IPS-18c (cell line): ENCODE data around the gene ZMIZ1.

ENCODE experiments used
- H3K4me3 ChIP-seq: 2 replicates; pipeline ENCODE4 v1.7.0; 2013; ENCODE audit warnings: low read depth, mild to moderate bottlenecking, low read length, moderate library complexity; ENCODE audit not compliant: insufficient read depth
- H3K9me3 ChIP-seq: one replicate; pipeline ENCODE4 v1.6.1; 2013; ENCODE audit warnings: mild to moderate bottlenecking, low read length, moderate library complexity; ENCODE audit not compliant: control insufficient read depth, insufficient read depth

The ZMIZ1 gene

DNA sequence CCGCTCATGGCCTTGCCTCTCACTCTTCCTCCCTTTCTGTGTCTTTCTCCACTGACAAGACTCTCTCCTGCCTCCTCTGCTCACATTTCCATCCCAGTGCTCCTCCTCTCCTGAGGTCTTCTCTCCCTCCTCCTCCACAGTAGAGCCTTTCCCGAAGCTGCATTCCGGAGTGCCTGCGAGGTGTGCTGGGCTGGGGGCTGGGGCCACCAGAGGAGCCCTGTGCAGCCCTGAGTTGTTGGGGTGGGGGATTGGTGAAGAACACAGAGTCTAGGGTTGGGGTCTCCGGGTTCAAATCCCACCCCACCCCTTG lies 76.4 kb downstream of the ZMIZ1 start:
- no peak overlapping the region for H3K4me3 ChIP-seq
- no peaks in the 10 kb centered on the region for H3K9me3 ChIP-seq

DNA sequence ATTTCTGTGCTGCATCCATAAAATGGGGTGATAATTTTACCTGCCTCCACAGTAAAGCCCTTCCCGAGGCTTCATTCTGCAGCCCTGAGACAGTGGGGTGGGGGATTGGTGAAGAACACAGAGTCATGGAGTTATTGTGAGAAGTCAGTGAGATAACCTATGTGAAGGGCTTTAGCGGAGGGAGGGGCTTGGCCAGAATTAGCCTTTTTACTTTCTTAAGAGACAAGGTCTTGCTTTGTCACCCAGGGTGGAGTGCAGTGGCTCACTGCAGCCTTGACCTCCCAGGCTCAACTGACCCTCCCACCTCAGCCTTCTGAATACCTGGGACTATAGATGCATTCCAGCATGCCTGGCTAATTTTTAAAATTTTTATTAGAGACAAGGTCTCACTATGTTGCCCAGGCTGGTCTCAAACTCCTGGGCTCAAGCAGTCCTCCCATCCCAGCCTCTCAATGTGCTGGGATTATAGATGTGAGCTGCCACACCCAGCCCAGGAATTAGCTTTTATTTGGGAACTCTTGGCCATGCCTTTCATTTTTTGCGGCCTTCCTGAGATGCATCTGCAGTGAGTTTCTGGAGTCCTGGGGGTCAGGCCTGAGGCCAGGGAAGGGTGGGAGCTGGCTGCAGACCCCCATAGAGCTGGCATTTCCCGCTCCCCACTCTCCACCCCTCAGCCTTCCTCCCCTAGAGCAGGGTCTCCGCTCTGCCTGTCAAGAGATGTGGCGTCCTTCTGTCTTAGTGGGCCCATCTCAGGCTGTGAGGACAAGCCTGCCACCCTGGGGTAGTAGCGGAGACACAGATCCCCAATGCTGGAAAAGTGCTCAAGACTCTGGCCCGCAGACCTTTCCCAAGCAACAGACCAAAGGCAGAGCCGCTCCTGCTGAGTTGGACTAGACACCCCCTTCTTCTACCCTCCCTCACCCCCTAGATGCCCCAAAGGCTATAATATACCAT lies 77.0 kb downstream of the ZMIZ1 start:
- Histone ChIP-seq H3K9me3 (no peaks in the 10 kb centered on the region), H3K4me3 (no peak overlapping the region)

DNA sequence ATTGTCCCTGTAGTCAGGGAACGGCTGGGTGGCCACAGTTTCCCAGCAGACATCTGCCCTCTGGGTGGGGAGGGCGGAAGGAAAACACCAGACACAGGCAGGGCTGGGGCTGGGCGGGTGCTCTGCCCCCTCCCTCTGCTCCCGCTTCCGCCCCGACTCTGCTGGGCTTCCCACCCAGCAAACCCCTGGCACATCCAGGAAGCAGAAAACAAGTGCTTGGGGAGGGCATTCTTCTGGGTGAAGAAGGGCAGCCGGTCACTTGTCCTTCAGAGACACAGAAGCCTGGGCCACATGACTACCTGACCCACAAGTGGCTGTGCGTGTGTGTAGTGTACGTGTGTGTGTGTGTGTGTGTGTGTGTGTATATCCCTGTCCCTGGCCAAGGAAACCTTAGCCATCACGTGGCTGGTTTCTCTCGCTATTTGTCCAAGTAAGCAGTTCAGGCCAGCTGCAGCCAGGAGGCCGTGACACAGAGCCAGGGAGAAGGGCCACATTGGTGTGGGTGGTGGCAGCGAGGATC lies 77.9 kb downstream of the ZMIZ1 start:
- no peak overlapping the region for H3K4me3 ChIP-seq
- H3K9me3 ChIP-seq, result no peaks in the 10 kb centered on the region

DNA sequence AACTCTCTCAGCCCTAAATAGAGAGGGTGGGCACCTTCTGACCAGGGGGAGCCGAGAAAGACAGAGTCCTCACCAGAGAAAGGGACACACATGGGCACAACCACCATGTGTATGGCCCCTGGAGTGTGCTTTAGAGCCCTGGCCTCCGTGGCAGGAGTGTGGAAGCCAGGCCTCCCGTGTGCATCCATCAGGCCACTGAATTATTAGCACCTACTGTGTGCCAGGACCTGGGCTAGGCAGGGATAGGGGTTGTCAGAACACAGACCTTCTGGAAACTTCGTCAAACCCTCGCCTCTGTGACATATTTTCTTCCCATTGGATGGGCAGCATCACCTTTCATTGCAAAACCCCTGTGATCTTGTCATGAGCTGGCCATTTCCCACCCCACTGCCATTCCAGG lies 78.5 kb downstream of the ZMIZ1 start:
- H3K9me3 ChIP-seq, result no peaks in the 10 kb centered on the region
- H3K4me3 ChIP-seq, result no peak overlapping the region

DNA sequence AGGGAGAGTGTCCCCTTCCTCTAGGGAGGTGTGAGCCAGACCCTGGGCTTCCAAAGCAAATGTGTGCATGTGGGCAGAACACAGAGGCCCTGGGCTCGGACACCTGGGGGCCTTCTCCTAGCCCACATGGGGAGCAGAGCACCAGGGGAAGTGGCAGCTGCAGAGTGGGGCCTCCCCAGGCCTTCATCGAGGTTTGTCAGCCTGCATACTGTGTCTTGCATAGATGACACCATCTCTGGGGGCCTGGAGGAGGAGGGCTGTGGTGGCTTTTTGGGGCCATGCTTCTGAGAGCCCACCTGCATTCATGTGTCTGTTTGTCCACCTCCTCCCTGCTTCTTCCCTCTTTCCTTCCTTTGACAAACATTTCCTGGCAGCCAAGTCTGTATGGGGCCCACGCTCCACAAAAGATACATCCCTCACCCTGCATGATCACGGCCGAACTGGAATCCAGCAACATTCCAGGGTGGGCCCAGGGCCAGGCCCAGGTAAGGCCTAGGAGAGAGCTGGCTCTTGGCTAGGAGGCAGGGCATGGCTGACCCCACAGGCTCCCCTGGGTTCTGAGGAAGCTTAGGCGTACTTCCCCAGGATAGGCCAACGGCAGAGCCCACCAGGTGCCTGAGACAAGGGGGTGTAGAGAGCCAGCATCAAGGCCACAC lies 79.2 kb downstream of the ZMIZ1 start:
- H3K4me3 ChIP-seq, result no peak overlapping the region
- no peaks in the 10 kb centered on the region for H3K9me3 ChIP-seq

DNA sequence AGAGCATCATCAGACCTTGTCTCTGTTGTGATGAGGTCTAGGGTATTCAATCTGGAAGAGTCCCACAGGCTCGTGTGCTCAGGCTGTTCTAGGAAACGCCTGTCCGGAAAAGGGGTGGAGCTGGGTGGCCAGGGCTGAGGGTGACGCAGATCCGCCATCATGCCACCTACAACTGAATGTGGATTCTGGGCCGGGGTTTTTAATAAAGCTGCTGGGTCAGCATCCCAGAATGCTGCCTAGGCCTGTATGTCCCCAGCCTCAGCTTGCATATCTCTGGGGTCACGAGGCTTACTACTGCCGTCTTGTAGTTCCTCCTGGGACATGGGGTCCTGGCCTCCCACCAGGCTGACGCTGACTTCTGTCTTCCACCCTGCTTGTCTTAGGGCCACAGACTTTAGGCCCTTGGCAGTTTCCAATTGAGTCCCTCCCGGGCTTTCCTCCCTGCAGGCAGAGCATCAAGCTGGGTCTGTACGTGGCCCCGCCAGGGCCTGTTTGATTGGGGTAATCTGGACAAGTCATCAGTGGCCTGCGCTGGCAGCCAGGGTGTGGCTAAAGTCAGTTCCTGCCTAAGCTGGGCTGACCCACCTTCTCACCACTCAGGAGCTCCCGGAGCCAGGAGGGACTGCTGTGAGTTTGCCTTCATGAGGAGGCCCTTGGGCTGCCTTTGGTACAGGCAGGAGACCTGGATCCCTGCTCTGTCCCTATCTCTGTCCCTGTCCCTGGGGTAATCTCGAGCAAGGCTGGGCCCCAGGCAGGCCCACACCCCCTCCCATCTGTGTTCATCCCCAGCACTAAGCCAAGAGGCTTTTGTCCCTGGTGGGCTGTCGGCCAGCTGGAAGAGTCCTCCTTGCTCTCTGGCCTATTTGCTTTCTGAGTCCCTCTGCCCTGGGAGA lies 79.9 kb downstream of the ZMIZ1 start:
- Histone ChIP-seq H3K4me3 (no peak overlapping the region), H3K9me3 (no peaks in the 10 kb centered on the region)

DNA sequence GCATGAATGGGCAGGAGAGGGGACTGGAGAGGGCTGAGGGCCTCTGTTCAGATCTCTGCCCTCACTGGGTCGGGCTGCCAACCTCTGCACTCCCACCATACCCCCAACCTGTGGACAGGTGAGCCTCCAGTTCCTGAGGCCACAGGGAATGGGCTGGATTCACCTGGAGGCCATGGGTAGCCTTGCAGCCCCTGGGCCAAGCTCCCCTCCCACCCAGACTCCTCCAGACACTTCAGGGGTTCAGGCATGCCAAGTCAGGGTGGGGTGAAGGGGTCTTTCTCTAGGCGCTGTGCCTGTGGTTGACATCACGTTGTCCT lies 80.5 kb downstream of the ZMIZ1 start:
- Histone ChIP-seq H3K4me3 (no peak overlapping the region), H3K9me3 (no peaks in the 10 kb centered on the region)

DNA sequence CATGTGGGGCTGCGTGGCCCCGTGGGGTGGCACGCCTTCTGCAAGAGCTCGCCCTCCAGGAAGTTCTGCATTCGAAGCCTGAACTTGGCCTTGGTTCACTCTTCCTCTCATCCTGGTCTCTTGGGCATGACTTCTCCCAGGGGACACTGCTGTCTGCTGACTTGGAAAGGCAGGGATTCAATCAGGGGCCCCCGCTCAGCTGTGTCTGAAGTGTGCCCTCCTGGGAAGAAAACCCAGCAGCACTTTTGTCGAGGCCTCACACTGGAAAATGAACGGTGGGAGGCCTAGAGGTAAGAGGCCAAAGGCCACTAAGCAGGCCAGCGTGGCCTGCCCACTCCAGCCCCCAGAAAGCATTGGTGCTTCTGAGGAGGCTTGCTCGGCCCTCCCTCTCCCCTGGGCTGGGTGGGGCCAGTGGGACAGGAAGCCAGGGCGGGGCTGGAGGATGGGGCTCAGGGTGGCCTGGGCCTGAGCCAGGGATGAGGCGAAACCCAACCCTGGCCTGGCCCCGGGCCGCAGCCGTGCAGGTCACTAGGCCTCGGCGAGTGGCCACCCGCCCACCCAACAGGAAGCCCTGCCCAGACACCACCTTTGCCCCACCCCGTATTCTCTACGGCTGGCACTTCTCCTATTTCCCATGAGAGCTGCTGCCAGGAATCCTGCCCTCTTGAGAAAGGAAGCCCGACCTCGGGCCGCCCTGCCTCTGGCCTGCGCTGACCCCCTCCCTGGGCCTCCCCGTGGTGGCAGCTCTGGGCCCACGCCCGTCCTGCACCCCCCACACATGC lies 81.1 kb downstream of the ZMIZ1 start:
- H3K4me3 ChIP-seq, result no peak overlapping the region

DNA sequence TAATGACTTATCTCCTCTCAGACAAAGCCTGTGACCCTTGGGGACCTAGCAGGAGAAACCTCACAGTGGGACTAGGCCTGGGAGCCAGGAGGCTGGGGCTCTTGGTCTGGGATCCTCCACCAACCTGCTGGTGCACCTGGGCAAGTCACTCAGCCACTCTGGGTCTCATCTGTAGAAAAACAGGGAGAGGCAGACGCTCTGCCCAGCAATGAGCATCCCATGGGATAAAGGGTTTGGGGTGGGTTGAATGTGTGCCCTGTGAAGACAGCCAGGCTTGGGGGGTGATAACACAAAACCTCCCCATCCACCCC lies 81.6 kb downstream of the ZMIZ1 start:
- Histone ChIP-seq H3K9me3 (no peaks in the 10 kb centered on the region), H3K4me3 (no peak overlapping the region)

More for the DNA sequence above, 81.1 kb downstream of the ZMIZ1 start:
- H3K9me3 ChIP-seq, result no peaks in the 10 kb centered on the region

DNA sequence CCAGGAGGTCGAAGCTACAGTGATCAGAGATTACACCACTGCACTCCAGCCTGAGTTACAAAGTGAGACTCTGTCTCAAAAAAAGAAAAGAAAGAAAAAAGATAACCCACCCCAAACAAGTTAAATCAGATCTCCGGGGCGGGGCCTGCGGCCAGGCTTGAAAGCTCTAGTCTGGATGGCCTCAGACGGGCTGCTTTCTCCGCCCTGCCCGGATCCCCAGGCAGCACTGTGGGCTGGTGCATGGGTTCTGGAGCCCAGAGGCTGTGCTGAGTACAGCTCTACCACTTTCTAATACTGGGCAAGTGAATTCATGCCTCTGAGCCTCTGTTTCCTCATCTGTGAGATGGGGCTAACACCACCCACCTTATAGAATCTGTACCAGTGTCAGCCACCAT lies 83.7 kb downstream of the ZMIZ1 start:
- H3K9me3 ChIP-seq, result no peaks in the 10 kb centered on the region
- H3K4me3 ChIP-seq, result no peak overlapping the region

DNA sequence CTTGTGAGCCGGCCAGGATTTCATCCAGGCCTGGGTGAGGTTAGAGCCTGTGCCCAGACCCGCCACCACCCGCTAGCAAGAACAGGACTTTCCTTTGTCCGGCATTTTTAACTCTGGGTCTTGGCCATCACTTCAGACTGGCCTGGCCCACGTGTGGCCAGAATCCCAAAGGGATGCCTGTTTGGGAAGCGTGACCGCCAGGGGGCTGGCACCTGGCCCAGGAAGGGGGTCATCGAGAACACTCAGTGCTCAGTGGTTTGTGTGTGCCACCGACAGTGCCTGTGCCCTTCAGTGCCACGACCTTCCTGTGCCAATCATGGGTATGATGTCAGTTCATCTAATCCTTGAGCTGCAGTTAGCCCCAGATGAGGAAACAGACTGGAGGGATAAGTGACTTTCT lies 85.0 kb downstream of the ZMIZ1 start:
- Histone ChIP-seq H3K9me3 (no peaks in the 10 kb centered on the region), H3K4me3 (no peak overlapping the region)

DNA sequence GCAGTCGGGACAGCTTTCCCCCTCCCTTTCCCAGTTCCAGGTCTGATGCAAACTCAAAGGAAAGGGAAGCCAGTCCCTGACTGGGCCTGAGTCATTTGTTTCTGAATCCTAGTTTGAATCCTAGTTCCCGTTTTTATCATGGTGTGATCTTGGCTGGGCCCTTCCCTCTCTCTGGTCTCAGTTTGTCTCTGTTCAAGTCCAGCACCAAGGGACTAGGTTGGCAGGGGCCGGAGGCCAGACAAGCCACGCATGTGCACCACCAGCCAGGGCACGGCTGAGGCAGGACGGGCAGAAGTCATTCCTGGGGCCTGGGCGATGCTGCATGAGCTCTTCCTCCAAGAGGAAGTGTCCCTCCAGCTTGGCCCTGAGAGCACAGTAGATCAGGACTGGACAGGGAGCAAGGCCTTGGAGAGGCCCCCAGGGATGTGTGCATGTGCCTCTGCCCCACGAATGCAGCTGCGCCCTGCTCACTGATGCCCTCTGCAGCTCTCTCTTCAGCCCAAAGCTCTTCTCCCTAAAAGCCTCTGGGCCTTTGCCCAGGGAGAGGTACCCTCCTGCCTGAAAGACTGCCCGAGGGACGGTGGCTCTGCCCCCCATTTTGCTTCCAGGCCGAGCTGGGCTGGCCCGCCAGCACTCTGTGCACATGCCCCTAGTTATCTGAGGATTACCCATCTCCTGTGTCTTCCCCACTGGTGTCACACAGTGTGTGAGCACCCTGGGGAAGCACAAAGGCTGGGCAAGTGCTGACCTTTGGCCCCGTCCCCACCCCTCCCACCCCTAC lies 86.7 kb downstream of the ZMIZ1 start:
- Histone ChIP-seq H3K9me3 (no peaks in the 10 kb centered on the region), H3K4me3 (no peak overlapping the region)

DNA sequence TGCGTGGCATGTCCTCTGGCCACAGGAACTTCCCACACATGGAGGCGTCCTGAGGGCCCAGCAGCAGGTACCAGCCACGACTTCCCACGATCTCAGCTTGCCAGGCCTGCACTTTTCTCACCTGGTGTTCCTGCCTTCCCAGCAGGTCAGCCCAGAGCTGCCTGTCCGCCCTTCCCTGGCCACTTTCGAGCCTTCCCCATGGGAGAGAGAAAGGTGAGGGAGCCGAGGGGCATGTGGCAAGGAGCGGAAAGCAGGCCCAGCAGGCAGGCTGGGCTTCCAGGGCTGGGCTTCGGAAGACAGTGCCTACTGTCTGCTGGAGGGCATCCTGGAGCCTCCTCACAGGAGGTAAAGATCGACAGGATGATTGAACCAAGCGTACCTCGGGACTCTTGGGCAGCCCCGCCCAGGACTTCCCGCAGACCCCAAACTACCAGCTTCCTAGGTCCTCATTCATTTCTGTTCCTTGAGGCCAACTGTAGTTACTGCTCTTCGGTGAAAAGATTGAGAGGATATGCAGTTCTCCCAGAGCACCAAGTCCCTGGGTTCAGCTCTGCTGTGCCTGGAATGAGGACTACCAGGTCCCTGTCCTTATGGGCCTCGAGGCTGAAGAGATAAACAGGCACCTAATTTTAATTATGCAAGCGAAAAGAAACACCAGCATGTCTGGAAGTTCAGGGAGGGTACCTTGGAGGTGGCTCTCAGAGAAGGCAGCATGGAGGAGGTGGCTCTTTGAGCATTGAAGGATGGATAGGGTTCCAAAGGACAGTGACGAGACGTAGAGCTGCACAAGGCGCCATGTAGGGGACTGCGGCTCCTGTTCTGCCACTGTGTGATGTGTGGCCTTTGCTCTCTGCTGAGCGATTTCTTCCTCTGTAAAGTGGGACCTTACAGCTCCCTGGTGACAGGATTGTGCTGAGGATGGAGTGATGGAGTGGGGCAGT lies 87.8 kb downstream of the ZMIZ1 start:
- H3K9me3 ChIP-seq, result no peaks in the 10 kb centered on the region
- H3K4me3 ChIP-seq, result no peak overlapping the region; the same call in 1 of the 2 replicates

DNA sequence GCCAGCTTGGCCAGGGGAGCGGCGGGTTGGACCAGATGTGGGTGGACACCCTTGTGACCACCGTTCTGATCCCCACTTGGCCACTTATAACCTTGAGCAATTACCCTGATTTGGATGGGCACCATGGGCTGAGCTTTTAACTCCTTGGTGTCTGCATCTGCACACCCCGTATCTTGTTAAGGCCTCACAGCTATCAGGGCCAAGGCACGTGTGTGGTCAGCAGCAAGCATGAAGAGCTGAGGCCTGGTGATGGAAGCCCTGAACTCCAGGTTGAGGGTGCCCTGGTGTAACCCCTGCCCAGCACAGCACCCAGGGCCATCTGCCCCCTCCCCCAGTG lies 89.2 kb downstream of the ZMIZ1 start:
- no peaks in the 10 kb centered on the region for H3K9me3 ChIP-seq
- no peak overlapping the region; the same call in 1 of the 2 replicates for H3K4me3 ChIP-seq

DNA sequence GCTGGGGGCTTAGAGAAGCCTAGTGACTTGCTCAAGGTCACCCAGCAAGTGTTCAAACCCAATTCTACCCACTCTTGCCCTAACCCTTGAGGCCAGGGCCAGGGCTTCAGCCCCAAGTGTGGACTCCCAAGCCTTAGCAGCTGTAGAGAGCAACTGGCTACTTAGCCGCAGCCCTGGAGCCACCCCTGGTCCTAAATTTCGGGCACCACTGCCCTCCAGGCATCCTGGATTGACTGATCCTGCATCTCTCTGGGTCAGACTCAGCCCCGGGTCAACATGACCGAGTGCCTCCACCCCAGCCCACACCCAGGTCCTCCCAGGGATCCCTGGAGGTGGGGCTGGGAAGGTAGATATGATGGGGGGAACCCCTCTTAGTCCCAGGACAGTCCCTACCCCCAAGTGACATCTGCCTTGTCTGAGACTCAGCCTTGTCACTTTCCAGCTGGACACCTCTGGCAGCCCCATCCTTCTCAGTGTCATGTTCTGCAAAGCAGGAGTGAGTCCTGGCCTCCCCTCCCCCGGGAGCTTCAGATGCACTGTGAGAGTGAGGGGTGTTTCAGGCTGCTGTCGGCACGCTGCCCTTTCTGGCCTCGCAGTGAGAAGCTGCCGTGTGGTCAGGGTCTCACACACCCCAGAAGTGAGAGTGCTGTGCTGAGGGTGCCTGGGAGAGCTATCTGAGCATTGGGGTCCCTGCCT lies 89.8 kb downstream of the ZMIZ1 start:
- H3K9me3 ChIP-seq, result no peaks in the 10 kb centered on the region
- no peak overlapping the region; the same call in 1 of the 2 replicates for H3K4me3 ChIP-seq
